ENCODE measurements around the gene TRPM4. TPM values are rescaled to one million over a fixed set of nuclear protein-coding genes. Genes with fewer than 3 reads are reported as not detected.

Gene TRPM4
- 51.6 TPM for total RNA-seq
- long read RNA-seq, full-length matches to known transcripts, result 19 of 86 reads
- long read RNA-seq, partial matches to known transcripts, result 53 of 86 reads
- long read RNA-seq, other reads (novel, unspliced or antisense), result 14 of 86 reads

- intact Hi-C loops (cut with DNase I), result no loop called here
- H3K27ac ChIP-seq, result peak within 1 kb of the TSS; percentile 85
- DNase-seq, result peak; percentile 94
- peaks cover 18% of the 10 kb centered on the region for H3K4me1 ChIP-seq
- H3K27me3 ChIP-seq (ENCODE audit: low read depth), result no peaks in the 10 kb centered on the region
- peak; percentile 96 to 98 for ATAC-seq
- no peaks in the 10 kb centered on the region for H3K9me3 ChIP-seq
- no peak for TF ChIP-seq CTCF (IDR thresholded peaks at IDR 0.05)
- peak within 1 kb of the TSS; percentile 95 for H3K4me3 ChIP-seq
- peaks cover 4% of the 10 kb centered on the region for H3K36me3 ChIP-seq
These were observed at the start of gene TRPM4 for GRCh38 chr19:49157445-49158224. TRPM4 (plus strand) TSS chr19:49157792; CDS start chr19:49157867, 75 bp downstream.

DNA sequence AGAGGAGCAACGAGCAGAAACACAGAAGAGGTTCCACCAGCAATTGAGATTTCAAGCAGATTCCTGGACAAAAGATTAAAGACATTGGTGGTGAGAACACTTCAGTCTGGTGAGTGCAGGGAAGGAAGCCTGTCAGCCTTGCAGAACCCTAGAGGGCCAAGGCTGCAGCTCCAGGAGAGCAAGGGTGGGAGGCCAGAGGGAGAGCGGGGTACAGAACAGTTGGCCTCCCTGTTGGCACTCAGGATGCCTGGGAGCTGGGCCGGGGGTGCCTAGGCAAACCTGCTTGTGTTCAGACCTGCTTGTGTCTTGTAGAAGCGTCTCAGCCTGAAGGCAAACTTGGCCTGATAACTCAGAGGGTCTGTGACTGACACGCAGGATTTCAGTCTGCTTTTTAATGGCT lies 48.5 kb upstream of the TRPM4 start:
- Histone ChIP-seq H3K36me3 (peaks cover 54% of the 10 kb centered on the region), H3K27me3 (ENCODE audit: low read depth) (no peaks in the 10 kb centered on the region), H3K27ac (no peak overlapping the region), H3K4me1 (peaks cover 13% of the 10 kb centered on the region), H3K4me3 (no peak overlapping the region), H3K9me3 (no peaks in the 10 kb centered on the region)
- intact Hi-C loops (cut with DNase I), result no loop called here
- TF ChIP-seq CTCF (IDR thresholded peaks at IDR 0.05), result no peak
- no peak for ATAC-seq
- DNase-seq, result no peak

DNA sequence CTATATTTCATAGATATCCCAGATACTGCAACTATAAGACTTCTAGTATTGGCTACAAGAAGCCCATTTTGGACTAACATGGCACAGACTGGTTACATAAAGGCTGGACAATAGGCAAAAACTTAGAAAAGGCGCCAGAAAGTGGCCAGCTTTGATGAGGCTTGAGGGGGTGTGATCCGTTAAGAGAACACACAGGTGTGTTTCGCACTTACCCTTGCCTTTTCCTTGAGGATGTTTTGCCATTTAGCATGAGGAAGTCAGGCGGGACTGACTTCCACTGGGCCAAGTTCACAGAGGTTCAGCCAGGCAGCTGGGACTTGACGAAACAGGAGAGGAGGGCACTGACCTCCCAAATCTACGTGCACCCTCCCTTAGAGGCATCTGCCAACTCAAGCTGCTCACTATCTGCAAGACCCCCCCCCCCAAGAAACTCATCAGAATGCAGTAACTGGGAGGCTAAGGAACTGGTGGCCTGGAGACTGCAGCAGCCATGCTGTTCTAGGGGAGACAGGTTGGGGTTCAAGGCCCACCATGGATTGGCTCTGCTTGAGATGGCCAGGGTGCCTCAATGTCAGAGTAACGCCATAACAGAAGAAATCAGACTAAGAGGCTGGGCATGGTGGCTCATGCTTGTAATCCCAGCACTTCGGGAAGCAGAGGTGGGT lies 47.9 kb upstream of the TRPM4 start:
- no peak overlapping the region for H3K4me3 ChIP-seq
- intact Hi-C loops (cut with DNase I), result no loop called here
- no peak for ATAC-seq

DNA sequence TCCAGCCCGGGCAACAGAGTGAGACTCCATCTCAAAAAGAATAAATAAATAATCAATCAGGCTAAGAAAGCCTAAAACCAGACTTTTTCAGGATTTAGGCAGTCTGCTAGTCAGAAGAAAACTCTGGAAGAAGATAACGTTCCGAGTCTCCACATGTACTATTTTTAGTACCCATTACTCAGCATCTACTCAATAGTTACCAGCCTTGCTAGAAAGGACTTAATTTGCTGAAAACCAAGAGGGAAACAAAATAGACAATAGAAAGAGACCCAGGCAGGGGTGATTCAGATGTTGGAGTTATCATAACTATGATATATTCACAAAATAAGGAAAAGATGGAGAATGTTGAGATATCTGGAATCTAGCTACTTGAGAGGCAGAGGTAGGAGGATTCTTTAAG lies 47.0 kb upstream of the TRPM4 start:
- TF ChIP-seq CTCF (IDR thresholded peaks at IDR 0.05), result no peak
- Histone ChIP-seq H3K27me3 (ENCODE audit: low read depth) (no peaks in the 10 kb centered on the region), H3K4me3 (no peak overlapping the region), H3K9me3 (no peaks in the 10 kb centered on the region), H3K27ac (no peak overlapping the region), H3K36me3 (peaks cover 39% of the 10 kb centered on the region), H3K4me1 (peaks cover 21% of the 10 kb centered on the region)
- ATAC-seq, result no peak
- no peak for DNase-seq
- intact Hi-C loops (cut with DNase I), result no loop called here

More for the DNA sequence above, 47.9 kb upstream of the TRPM4 start:
- Histone ChIP-seq H3K27me3 (ENCODE audit: low read depth) (no peaks in the 10 kb centered on the region), H3K36me3 (peaks cover 48% of the 10 kb centered on the region), H3K9me3 (no peaks in the 10 kb centered on the region), H3K27ac (no peak overlapping the region), H3K4me1 (peaks cover 13% of the 10 kb centered on the region)
- no peak for DNase-seq
- no peak for TF ChIP-seq CTCF (IDR thresholded peaks at IDR 0.05)

DNA sequence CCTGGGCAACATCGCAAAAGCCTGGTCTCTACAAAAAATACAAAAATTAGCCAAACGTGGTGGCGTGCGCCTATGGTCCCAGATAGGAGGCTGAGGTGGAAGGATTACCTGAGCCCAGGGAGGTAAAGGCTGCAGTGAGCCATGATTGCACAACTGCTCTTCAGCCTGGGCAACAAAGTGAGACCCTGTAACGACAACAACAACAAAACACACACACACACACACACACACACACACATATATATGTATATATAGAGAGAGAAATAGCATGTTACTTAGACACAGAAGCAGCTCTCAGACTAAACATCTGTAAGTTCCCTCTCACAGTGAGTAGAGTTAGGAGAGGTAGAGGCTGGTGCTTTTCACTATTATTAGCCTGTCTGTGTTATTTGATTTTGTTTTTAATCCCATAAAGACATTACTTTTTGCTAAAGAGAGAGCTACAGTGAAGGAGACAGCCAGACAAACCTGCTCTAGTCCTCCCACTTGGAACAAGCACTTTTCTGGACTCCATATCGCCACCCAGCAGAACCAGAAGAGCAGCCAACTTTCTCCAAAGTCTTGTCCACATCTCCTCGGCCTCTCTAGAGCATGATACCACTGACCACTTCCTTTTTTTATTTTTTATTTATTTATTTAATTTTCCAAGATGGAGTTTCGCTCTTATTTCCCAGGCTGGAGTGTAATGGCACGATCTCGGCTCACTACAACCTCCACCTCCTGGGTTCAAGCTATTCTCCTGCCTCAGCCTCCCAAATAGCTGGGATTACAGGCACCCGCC lies 46.2 kb upstream of the TRPM4 start:
- peaks cover 31% of the 10 kb centered on the region for H3K36me3 ChIP-seq
- no peak for TF ChIP-seq CTCF (IDR thresholded peaks at IDR 0.05)
- no peak for ATAC-seq
- H3K27me3 ChIP-seq (ENCODE audit: low read depth), result no peaks in the 10 kb centered on the region
- intact Hi-C loops (cut with DNase I), result no loop called here
- DNase-seq, result no peak
- H3K27ac ChIP-seq, result no peak overlapping the region
- no peak overlapping the region for H3K4me3 ChIP-seq
- no peaks in the 10 kb centered on the region for H3K9me3 ChIP-seq
- H3K4me1 ChIP-seq, result peaks cover 21% of the 10 kb centered on the region
